Measurements from ENCODE around the gene ULK4.

The ULK4 gene

GRCh38 chr3:41601404-41601987 lies 360.4 kb downstream of the ULK4 start:
- Histone ChIP-seq H3K9me3 (ENCODE audit: severe bottlenecking) (no peaks in the 10 kb centered on the region), H3K36me3 (ENCODE audit: low read depth) (no peaks in the 10 kb centered on the region), H3K4me1 (ENCODE audit: insufficient read depth, poor library complexity, severe bottlenecking) (no peaks in the 10 kb centered on the region), H3K27ac (ENCODE audit: poor library complexity, severe bottlenecking) (no peak overlapping the region), H3K27me3 (ENCODE audit: insufficient read depth, poor library complexity, severe bottlenecking) (no peaks in the 10 kb centered on the region), H3K4me3 (ENCODE audit: severe bottlenecking) (no peak overlapping the region)
- ATAC-seq (ENCODE audit: low read depth) (no peak), DNase-seq (ENCODE audit: low spot score) (no peak)
- TF ChIP-seq CTCF (IDR thresholded peaks at IDR 0.05; ENCODE audit: poor library complexity, severe bottlenecking) = no peak

GRCh38 chr3:41600616-41601015 lies 361.3 kb downstream of the ULK4 start:
- H3K27ac ChIP-seq (ENCODE audit: poor library complexity, severe bottlenecking) = no peak overlapping the region
- no peaks in the 10 kb centered on the region for H3K27me3 ChIP-seq (ENCODE audit: insufficient read depth, poor library complexity, severe bottlenecking)
- DNase-seq (ENCODE audit: low spot score) = no peak
- H3K9me3 ChIP-seq (ENCODE audit: severe bottlenecking) = no peaks in the 10 kb centered on the region
- ATAC-seq (ENCODE audit: low read depth) = no peak
- no peak for TF ChIP-seq CTCF (IDR thresholded peaks at IDR 0.05; ENCODE audit: poor library complexity, severe bottlenecking)
- H3K4me3 ChIP-seq (ENCODE audit: severe bottlenecking) = no peak overlapping the region
- H3K4me1 ChIP-seq (ENCODE audit: insufficient read depth, poor library complexity, severe bottlenecking) = no peaks in the 10 kb centered on the region
- no peaks in the 10 kb centered on the region for H3K36me3 ChIP-seq (ENCODE audit: low read depth)

- ATAC-seq (ENCODE audit: low read depth) = no peak
- no peaks in the 10 kb centered on the region for H3K9me3 ChIP-seq (ENCODE audit: severe bottlenecking)
Measured at GRCh38 chr3:41599127-41599484, 362.8 kb downstream of the ULK4 start.

GRCh38 chr3:41598402-41599126 lies 363.3 kb downstream of the ULK4 start:
- Histone ChIP-seq H3K4me3 (ENCODE audit: severe bottlenecking) (no peak overlapping the region), H3K27me3 (ENCODE audit: insufficient read depth, poor library complexity, severe bottlenecking) (no peaks in the 10 kb centered on the region), H3K9me3 (ENCODE audit: severe bottlenecking) (no peaks in the 10 kb centered on the region), H3K36me3 (ENCODE audit: low read depth) (no peaks in the 10 kb centered on the region), H3K27ac (ENCODE audit: poor library complexity, severe bottlenecking) (no peak overlapping the region), H3K4me1 (ENCODE audit: insufficient read depth, poor library complexity, severe bottlenecking) (no peaks in the 10 kb centered on the region)
- no peak for TF ChIP-seq CTCF (IDR thresholded peaks at IDR 0.05; ENCODE audit: poor library complexity, severe bottlenecking)
- DNase-seq (ENCODE audit: low spot score) (no peak), ATAC-seq (ENCODE audit: low read depth) (no peak)

More at GRCh38 chr3:41599127-41599484, 362.8 kb downstream of the ULK4 start:
- TF ChIP-seq CTCF (IDR thresholded peaks at IDR 0.05; ENCODE audit: poor library complexity, severe bottlenecking) = no peak
- no peaks in the 10 kb centered on the region for H3K27me3 ChIP-seq (ENCODE audit: insufficient read depth, poor library complexity, severe bottlenecking)
- H3K27ac ChIP-seq (ENCODE audit: poor library complexity, severe bottlenecking) = no peak overlapping the region
- no peaks in the 10 kb centered on the region for H3K4me1 ChIP-seq (ENCODE audit: insufficient read depth, poor library complexity, severe bottlenecking)
- no peak overlapping the region for H3K4me3 ChIP-seq (ENCODE audit: severe bottlenecking)
- no peak for DNase-seq (ENCODE audit: low spot score)
- no peaks in the 10 kb centered on the region for H3K36me3 ChIP-seq (ENCODE audit: low read depth)

GRCh38 chr3:41593774-41594173 lies 368.1 kb downstream of the ULK4 start:
- no peaks in the 10 kb centered on the region for H3K36me3 ChIP-seq (ENCODE audit: low read depth)
- TF ChIP-seq CTCF (IDR thresholded peaks at IDR 0.05; ENCODE audit: poor library complexity, severe bottlenecking) = no peak
- no peaks in the 10 kb centered on the region for H3K9me3 ChIP-seq (ENCODE audit: severe bottlenecking)
- H3K27me3 ChIP-seq (ENCODE audit: insufficient read depth, poor library complexity, severe bottlenecking) = no peaks in the 10 kb centered on the region
- ATAC-seq (ENCODE audit: low read depth) = no peak
- DNase-seq (ENCODE audit: low spot score) = no peak
- H3K4me1 ChIP-seq (ENCODE audit: insufficient read depth, poor library complexity, severe bottlenecking) = no peaks in the 10 kb centered on the region
- no peak overlapping the region for H3K27ac ChIP-seq (ENCODE audit: poor library complexity, severe bottlenecking)
- no peak overlapping the region for H3K4me3 ChIP-seq (ENCODE audit: severe bottlenecking)
